Hematopoietic multipotent progenitor cell treated with erythropoietin and hydrocortisone succinate and interleukin-3 and kit ligand, for 8 days (in vitro differentiated cells): ENCODE data around the gene SUSD3.

Experiments used
- DNase-seq: peaks from one replicate; pipeline ENCODE4 v3.0.0-alpha.2; 2015

The SUSD3 gene

GRCh38 chr9:93030642-93031628, 27.6 kb upstream of the SUSD3 start:
- DNase-seq: no peak

- no peak for DNase-seq
These were observed 26.7 kb upstream of the SUSD3 start for GRCh38 chr9:93031629-93032430.

- DNase-seq: no peak
These were observed 26.0 kb upstream of the SUSD3 start for GRCh38 chr9:93032545-93032944.

- DNase-seq: no peak
These were observed 25.0 kb upstream of the SUSD3 start for GRCh38 chr9:93033531-93033930.

- no peak for DNase-seq
These were observed 23.3 kb upstream of the SUSD3 start for GRCh38 chr9:93035106-93035660.

GRCh38 chr9:93035821-93036351, 22.6 kb upstream of the SUSD3 start:
- no peak for DNase-seq

GRCh38 chr9:93036887-93037475, 21.5 kb upstream of the SUSD3 start:
- DNase-seq: no peak

- no peak for DNase-seq
These were observed 21.0 kb upstream of the SUSD3 start for GRCh38 chr9:93037476-93037971.

- DNase-seq: no peak
These were observed 19.6 kb upstream of the SUSD3 start for GRCh38 chr9:93038918-93039317.

- DNase-seq: no peak
These were observed 19.0 kb upstream of the SUSD3 start for GRCh38 chr9:93039456-93039855.

- DNase-seq: no peak
These were observed 18.5 kb upstream of the SUSD3 start for GRCh38 chr9:93039976-93040375.

GRCh38 chr9:93040409-93040808, 18.1 kb upstream of the SUSD3 start:
- DNase-seq: no peak

- DNase-seq: peak; percentile 23
These were observed 17.2 kb upstream of the SUSD3 start for GRCh38 chr9:93041108-93041802.

- no peak for DNase-seq
These were observed 15.4 kb upstream of the SUSD3 start for GRCh38 chr9:93043122-93043521.

GRCh38 chr9:93045521-93045920, 13.0 kb upstream of the SUSD3 start:
- no peak for DNase-seq

- no peak for DNase-seq
These were observed 9.7 kb upstream of the SUSD3 start for GRCh38 chr9:93048566-93049448.

GRCh38 chr9:93049491-93049890, 9.0 kb upstream of the SUSD3 start:
- no peak for DNase-seq

GRCh38 chr9:93050231-93050630, 8.3 kb upstream of the SUSD3 start:
- DNase-seq: no peak

GRCh38 chr9:93051680-93052089, 6.8 kb upstream of the SUSD3 start:
- DNase-seq: no peak

- DNase-seq: no peak
These were observed 5.5 kb upstream of the SUSD3 start for GRCh38 chr9:93052791-93053540.
